GM12875 (cell line): ENCODE results near the gene ST3GAL3.

Experiments
- H3K4me3 ChIP-seq: one replicate; pipeline ENCODE4 v1.5.1; 2011; ENCODE audit warnings: low read depth, low read length, control low read depth
- TF ChIP-seq, protein P1 (sequence below): IDR thresholded peaks from 2 replicates; pipeline ENCODE4 v1.5.1; 2011; ENCODE audit warnings: low read depth, mild to moderate bottlenecking, control low read depth, inconsistent platforms, low read length, moderate library complexity, borderline replicate concordance; ENCODE audit not compliant: insufficient read depth

The ST3GAL3 gene

DNA sequence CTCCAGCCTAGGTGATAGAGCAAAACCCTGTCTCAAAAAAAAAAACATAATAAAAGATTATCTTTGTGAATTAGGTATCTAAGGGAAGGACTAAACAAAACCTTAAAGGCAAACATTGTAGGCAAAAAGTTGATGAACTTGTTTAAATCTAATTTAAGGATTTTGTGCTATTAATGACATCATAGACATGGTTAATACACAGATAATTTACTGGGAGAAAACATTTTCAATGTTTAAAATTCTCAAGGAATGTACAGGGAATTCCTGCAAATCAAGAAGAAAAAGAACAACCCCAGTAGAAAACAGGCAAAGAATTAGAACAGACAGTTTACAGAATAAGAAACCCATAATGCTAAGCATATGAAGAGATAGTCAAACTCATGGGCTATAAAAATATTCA is 47.6 kb downstream of the ST3GAL3 start:
- H3K4me3 ChIP-seq, result no peak overlapping the region
- TF ChIP-seq, protein P1, sequence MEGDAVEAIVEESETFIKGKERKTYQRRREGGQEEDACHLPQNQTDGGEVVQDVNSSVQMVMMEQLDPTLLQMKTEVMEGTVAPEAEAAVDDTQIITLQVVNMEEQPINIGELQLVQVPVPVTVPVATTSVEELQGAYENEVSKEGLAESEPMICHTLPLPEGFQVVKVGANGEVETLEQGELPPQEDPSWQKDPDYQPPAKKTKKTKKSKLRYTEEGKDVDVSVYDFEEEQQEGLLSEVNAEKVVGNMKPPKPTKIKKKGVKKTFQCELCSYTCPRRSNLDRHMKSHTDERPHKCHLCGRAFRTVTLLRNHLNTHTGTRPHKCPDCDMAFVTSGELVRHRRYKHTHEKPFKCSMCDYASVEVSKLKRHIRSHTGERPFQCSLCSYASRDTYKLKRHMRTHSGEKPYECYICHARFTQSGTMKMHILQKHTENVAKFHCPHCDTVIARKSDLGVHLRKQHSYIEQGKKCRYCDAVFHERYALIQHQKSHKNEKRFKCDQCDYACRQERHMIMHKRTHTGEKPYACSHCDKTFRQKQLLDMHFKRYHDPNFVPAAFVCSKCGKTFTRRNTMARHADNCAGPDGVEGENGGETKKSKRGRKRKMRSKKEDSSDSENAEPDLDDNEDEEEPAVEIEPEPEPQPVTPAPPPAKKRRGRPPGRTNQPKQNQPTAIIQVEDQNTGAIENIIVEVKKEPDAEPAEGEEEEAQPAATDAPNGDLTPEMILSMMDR, result no peak

DNA sequence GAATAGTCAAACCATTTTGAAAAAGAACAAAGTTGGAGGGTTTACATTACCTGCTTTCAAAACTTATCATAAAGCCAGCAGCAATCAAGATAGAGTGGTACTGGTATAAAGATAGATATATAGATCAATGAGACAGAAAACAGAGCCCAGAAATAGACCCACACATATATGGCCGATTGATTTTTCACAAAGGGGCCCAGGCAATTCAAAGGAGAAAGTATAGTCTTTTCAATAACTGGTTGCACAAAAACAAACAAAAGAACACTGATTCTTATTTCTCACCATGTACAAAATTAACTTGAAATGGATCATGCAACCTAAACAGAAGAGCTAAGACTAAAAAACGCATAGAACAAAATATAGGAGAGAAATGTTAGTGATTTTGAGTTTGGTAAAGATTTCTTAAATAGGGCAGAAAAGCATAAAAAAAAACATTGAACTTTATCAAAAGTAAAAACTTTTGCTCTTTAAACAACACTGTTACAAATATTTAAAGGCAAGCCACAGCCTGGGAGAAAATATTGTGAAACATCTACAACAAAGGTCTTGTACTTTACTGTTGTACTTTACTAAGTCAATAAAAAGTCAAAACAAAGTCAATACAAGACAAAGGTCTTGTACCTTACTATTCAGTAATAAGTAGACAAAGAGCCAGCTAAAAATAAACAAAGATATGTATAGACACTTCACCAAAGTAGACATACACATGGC is 50.2 kb downstream of the ST3GAL3 start:
- no peak overlapping the region for H3K4me3 ChIP-seq
- TF ChIP-seq, protein P1, result no peak

DNA sequence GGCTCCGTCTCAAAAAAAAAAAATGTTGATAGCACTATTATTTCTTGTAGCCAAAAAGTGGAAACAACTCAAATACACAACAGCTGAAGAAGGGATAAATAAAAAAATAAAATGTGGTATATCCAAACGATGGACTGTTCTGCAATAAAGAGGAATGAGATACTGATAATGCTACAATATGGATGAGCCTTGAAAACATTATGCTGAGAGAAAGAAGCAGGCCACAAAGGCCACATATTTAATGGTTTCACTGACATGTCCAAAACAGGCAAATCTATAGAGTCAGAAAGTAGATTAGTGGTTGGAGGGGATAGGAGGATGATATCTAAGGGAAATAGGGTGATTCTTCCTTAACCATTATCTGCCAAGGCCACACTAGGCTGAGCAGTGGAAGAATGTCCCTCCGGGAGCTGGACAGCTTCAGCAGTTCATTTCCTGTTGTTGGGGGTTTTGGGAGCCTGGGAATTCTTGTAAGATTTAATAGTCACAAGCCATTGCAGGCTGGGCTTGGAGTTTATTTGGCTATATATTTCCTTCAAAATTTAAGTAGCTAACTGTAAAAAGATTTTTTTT is 53.5 kb downstream of the ST3GAL3 start:
- TF ChIP-seq, protein P1, result no peak
- no peak overlapping the region for H3K4me3 ChIP-seq

DNA sequence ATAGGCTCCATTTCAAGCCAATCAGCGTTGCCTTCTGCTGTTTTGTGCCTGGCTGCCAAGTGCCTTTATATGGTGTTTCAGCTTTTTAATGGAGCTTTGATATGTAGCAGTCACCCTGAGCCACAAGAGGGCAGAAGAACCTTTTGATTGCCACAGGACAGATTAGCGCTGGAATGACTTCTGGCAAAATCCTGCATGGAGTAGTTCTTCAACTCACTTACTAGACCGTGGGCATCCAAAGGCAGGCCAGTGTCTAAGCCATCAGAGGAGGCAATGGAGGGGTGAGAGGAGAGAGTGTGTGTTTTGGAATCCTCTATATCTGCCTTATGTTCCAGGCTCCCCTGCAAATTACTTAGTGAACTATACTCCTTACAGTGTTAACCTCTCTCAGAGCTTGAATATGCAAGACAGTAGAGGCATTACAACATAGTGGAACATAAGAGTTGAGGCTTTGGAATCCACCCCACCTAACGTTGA is 56.2 kb downstream of the ST3GAL3 start:
- no peak overlapping the region for H3K4me3 ChIP-seq
- TF ChIP-seq, protein P1, result peak; percentile 73

DNA sequence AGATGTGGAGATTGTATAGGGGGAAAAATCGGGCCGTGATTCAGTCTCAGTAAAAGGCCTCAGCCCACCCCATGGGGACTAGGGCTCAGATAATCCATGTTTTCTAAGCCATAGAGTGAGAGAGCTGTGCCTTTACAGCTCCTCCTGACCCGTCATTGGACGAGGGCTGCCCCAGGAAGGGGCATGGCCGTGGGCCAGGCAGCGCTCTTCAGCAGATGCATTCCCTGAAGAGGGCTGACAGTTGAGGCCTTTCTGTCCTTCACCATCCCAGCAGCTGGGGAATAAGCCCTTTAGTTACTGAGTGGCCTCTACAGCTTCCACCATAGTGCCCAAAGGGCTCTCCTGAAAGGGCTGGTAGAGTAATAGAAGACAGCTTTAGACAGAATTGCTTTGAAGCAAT is 57.2 kb downstream of the ST3GAL3 start:
- TF ChIP-seq, protein P1, result no peak
- no peak overlapping the region for H3K4me3 ChIP-seq

DNA sequence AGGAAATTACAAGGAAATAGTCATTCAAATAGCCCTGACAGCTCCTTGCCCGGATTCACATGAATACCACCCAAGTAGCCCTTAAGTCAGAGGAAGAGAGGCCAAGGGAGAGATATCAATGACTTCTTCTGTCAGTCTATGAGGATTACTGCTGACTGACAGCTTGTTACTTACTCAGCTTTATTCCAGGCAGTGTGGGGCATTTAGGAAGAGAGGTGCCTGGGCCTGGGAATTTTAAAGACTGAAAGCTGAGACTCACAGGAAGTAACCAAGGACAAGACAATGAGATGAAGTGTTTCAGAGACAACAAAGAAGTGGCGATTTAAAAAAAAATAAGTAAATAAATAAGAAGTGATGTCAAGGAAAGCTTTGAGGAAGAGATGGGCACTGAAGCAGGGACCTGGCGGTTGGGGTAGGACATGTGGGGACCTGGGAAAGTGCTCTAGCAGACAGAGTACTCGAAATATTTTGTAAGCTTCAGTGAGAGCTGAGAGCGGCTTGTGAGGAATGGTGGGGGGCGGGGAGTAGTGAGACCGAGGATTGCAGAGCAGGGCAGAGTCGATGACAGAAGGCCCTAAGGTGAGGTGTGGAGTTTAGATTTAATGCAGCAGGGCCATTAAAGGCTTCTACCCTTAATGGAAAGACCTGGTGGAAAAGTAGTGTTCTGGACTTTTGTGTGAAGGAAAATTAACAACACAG is 58.9 kb downstream of the ST3GAL3 start:
- TF ChIP-seq, protein P1, result no peak
- no peak overlapping the region for H3K4me3 ChIP-seq
